HepG2 (cell line): ENCODE results near the gene C16orf78. TPM values are rescaled to one million over a fixed set of nuclear protein-coding genes. Genes with fewer than 3 reads are reported as not detected.

Source experiments
- AHDC1 ChIP-seq: sonication (generic); formaldehyde crosslinking; IDR thresholded peaks from 2 replicates; pipeline ENCODE4 v1.5.1; 2020; ENCODE audit warnings: mild to moderate bottlenecking, missing genetic modification reagents, borderline replicate concordance
- FOSL2 ChIP-seq: sonication (generic); formaldehyde crosslinking; IDR thresholded peaks from 2 replicates; pipeline ENCODE4 v1.4.0; 2020; ENCODE audit warnings: missing genetic modification reagents
- ZBTB10 ChIP-seq: sonication (generic); formaldehyde crosslinking; IDR thresholded peaks from 2 replicates; pipeline ENCODE4 v1.4.0; 2020; ENCODE audit warnings: missing genetic modification reagents, borderline replicate concordance
- ZNF629 ChIP-seq: sonication (generic); formaldehyde crosslinking; conservative IDR thresholded peaks from 2 replicates; pipeline ENCODE4 v1.5.0; 2020; ENCODE audit warnings: missing genetic modification reagents
- polyA plus RNA-seq, 8 experiments: library from polyadenylated mRNA; depleted of rRNA in 3 of 8; stranded (reverse) in 7 of 8; unstranded in 1 of 8; fragments of >200 nt; fragmentation: Illumina TruSeq in 4 of 8; extraction: Trizol in 4 of 8; gene quantifications; 2 replicates each; pipeline versions ENCODE4 v1.2.1 to v1.2.3, GENCODE V29; 2011 to 2016; ENCODE audit warnings: low read depth in 4 of 8, missing spikeins in 1 of 8, mixed read lengths in 1 of 8; ENCODE audit not compliant: insufficient read depth in 1 of 8
- total RNA-seq, 5 experiments: library from RNA; depleted of rRNA; stranded (reverse); fragments of >200 nt; fragmentation: Illumina TruSeq; extraction: Trizol; gene quantifications; 2 replicates each; pipeline ENCODE4 v1.2.3, GENCODE V29; 2016; ENCODE audit warnings: low read depth in 1 of 5

The C16orf78 gene
- total and polyA plus RNA-seq, 2 of the 13 experiments (the other 11 are each of a cell fraction or from before 2014, with no cell fraction given), result not detected

- no peak for TF ChIP-seq AHDC1 (CRISPR knock-in tag)
- 0 out of 2 replicates have a peak, but pooled peaks have one; percentile 40 for TF ChIP-seq ZBTB10 (CRISPR knock-in tag)
- 0 out of 2 replicates have a peak, but pooled peaks have one; percentile 7 for TF ChIP-seq FOSL2 (CRISPR knock-in tag)
- TF ChIP-seq ZNF629, result peak; percentile 61
Measured at GRCh38 chr16:49415083-49415482, 41.5 kb downstream of the C16orf78 start (continued).
